GM18526 (cell line): ENCODE data around the gene MPV17L2.

Experiments
- POLR2A ChIP-seq: IDR thresholded peaks from 3 replicates; pipeline ENCODE4 v1.6.1; 2011; ENCODE audit not compliant: insufficient read length; ENCODE audit errors: extremely low read depth

The MPV17L2 gene

DNA sequence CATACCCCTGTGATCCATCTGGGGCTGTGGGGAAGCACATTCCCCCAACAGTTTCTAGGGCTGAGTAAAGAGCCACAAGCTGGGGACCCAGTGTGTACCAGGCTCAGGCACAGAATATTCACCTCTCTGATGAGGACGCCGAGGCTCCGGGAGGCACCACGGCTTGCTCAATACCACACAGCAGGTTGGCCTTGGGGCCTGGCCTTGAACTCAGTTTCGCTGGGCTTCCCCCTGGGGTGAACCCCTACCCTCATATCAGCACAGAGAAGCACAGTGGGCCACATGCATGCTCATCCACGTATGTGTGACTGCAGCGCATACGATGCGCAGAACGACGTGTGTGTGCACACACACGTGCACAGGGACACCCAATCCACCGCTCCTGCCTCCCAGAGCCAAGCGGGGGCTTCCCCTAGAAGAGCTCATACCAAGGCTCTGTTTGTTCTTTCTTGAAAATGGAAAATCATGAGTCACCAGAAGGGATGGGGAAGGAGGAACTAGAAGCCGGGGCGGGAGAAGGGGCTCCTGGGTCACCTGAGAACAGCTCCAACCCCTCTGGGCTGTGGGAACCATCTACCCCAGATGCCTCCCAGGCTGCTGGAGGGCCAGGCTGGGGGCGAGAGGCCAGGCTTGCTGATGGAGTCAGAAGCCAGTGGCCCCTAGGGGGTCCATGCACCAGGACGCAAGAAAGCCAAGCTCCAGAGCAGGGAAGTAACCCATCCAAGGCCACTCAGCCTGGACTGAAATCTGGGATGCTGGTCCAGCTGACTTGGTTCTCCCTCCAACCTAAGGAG is 38.1 kb downstream of the MPV17L2 start:
- no peak for TF ChIP-seq POLR2A

DNA sequence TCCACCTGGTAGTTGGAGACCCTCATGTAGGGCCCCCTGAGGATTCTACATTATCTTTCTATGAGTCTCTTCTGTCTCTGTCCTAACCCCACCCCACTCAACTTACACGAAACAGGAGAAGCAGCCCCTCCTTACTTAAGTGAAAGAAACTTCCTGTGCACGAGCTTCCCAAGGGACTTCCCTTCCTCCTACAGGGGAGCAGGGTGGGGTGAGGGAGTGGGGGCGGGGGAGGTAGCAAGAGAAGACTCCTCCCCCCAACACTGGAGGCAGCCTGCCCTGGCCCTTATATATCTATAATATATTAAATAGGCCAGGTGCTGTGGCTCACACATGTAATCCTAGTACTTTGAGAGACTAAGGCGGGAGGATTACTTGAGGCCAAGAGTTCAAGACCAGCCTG is 38.8 kb downstream of the MPV17L2 start:
- no peak for TF ChIP-seq POLR2A

DNA sequence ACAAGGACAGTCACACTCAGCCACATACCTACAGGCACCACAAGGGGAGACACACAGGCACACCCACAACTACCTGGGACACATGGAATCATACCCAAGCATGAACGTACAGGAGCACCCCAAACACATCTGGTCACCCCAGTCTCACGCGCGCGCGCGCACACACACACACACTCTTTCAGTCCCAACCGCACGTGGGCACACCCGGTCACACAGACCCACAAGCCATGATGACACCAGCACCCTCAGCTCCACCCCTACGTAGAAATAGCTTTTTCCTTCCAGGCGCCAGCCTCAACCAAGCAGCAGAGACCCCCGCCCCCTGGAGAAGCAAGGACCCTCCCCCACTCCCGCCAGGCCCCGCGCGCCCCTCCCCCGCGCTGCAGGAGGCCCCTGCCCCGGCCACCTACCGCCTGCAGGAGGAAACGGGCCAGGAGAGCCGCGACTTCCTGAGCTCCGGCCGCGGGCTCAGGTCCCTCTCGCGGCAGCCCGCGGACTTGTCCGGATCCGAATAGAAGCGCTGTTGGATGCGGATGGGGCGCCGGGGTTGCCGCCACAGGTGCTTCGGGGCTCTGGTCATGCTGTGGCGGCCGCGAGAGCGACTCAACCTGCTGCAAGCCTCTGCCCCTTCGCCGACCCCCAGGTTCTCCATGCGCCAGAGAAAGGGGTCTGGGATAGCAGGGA is 39.7 kb downstream of the MPV17L2 start:
- no peak for TF ChIP-seq POLR2A

DNA sequence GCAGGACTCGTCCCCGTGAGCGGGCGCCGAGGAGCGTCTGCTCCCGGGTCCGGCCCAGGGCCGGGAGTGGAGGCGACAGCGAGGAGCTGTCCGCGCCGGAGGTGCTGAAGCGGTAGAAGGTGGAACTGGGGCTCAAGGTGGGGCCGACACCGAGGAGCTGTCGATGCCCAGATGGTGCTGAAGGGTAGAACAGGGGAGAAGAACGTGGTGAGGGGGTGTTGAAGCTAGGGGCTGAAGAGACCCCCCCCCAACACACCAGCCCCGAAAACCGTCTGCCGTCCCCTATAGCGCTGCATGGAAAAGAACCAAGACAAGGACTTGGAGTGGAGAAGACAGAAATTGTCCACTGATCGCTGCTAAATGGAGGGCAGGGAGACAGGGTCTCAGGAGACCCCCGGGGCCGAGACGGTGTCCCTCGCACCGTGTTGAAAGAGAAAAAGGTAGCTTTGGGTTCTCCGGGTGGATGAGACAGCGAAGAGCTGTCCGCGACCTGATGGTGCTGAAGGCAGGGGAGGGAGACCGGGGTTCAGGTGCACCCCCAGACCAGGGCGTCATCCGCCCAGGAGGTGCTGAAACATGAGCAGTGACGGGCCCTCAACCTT is 40.3 kb downstream of the MPV17L2 start:
- no peak for TF ChIP-seq POLR2A

DNA sequence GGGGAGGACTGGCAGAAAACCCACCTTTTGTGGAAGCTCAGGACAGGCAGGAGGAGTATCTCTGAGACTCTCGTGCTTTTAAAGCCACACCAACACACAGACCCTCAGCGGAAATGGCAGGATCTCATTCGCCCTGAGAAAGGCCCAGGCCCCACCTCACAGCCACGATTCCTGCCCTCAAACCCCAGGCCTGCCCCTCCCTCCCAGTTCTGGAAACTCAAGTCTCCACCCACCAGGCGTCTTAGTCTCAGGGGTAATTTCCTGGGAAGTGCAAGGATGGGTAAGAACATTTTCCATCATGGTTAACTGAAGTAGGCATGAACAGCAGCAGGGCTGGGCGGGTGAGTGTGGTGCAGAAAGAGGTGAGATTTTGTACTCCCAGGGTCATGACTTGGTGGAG is 41.2 kb downstream of the MPV17L2 start:
- TF ChIP-seq POLR2A = no peak

DNA sequence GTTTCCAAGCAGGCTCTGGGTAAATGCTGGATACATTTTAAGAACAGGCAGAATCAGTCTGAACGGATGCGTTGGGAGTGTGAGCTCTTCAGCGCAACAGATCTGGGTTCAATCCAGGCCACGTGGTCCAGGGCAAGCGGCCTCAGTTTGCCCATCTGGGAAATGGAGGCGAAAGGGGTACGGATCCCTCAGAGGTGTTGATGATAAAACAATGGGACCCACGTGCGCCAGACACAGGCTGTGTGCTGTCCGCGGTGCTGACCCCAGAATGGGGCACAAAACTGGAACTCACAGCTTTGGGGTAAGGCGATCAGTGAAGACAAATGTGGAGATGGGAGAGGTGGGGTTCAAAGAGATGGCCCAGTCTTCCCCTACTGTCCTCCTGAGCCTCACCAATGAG is 46.3 kb downstream of the MPV17L2 start:
- no peak for TF ChIP-seq POLR2A

DNA sequence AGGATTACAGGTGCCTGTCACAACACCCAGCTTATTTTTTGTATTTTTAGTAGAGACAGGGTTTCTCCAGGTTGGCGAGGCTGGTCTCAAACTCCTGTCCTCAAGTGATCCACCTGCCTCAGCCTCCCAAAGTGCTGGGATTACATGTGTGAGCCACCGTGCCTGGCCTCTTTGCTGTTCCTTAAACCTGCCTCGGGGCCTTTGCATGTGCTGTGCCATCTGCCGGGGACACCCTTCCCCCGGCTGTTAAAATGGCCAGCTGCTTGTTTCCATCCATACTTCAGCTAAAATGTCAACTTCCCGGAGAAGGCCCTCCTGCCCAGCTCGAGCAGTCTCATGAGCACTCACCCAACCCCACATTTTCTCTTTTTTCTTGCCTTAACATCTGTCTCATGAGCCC is 52.3 kb downstream of the MPV17L2 start:
- TF ChIP-seq POLR2A = no peak
